HTERT RPE-1 (cell line): ENCODE measurements around the gene DIP2C.

ENCODE experiments used
- in situ Hi-C: fragments of 300-500 bp; cut with MboI; formaldehyde crosslinking; loops from 4 replicates; pipeline ENCODE4 v1.14.3; 2020; ENCODE audit warnings: low sequenced_read_pairs

DIP2C gene

GRCh38 chr10:677750-678661, 11.5 kb downstream of the DIP2C start:
- in situ Hi-C loops = no loop called here

GRCh38 chr10:677038-677437, 12.4 kb downstream of the DIP2C start:
- in situ Hi-C loops = no loop called here

GRCh38 chr10:676178-676577, 13.3 kb downstream of the DIP2C start:
- in situ Hi-C loops = no loop called here

GRCh38 chr10:675532-675931, 13.9 kb downstream of the DIP2C start:
- in situ Hi-C loops = no loop called here

GRCh38 chr10:673492-673891, 16.0 kb downstream of the DIP2C start:
- in situ Hi-C loops = no loop called here

- in situ Hi-C loops = no loop called here
Observed at GRCh38 chr10:672992-673391, 16.5 kb downstream of the DIP2C start.

GRCh38 chr10:672203-672602, 17.3 kb downstream of the DIP2C start:
- in situ Hi-C loops = no loop called here

- in situ Hi-C loops = no loop called here
Observed at GRCh38 chr10:670990-671389, 18.5 kb downstream of the DIP2C start.

- in situ Hi-C loops = no loop called here
Observed at GRCh38 chr10:670038-670437, 19.4 kb downstream of the DIP2C start.

GRCh38 chr10:668786-669485, 20.5 kb downstream of the DIP2C start:
- in situ Hi-C loops = no loop called here

GRCh38 chr10:667602-668143, 21.8 kb downstream of the DIP2C start:
- in situ Hi-C loops = no loop called here

GRCh38 chr10:667096-667495, 22.4 kb downstream of the DIP2C start:
- in situ Hi-C loops = no loop called here

- in situ Hi-C loops = no loop called here
Observed at GRCh38 chr10:666237-667012, 23.0 kb downstream of the DIP2C start.

GRCh38 chr10:665579-666091, 23.8 kb downstream of the DIP2C start:
- in situ Hi-C loops = no loop called here

- in situ Hi-C loops = no loop called here
Observed at GRCh38 chr10:664893-665292, 24.6 kb downstream of the DIP2C start.

GRCh38 chr10:664301-664700, 25.2 kb downstream of the DIP2C start:
- in situ Hi-C loops = no loop called here

- in situ Hi-C loops = no loop called here
Observed at GRCh38 chr10:663831-664251, 25.6 kb downstream of the DIP2C start.

- in situ Hi-C loops = no loop called here
Observed at GRCh38 chr10:663466-663751, 26.1 kb downstream of the DIP2C start.

- in situ Hi-C loops = no loop called here
Observed at GRCh38 chr10:662686-663465, 26.6 kb downstream of the DIP2C start.

GRCh38 chr10:662223-662605, 27.3 kb downstream of the DIP2C start:
- in situ Hi-C loops = no loop called here
